Fibroblast of mammary gland (primary cell): ENCODE results near the gene TMEM184C.

Experiments
- DNase-seq: peaks from one replicate; pipeline ENCODE4 v3.0.0-alpha.2; 2010; ENCODE audit warnings: low read depth
- H3K4me3 ChIP-seq: 2 replicates; pipeline ENCODE4 v1.5.1; 2011; ENCODE audit warnings: low read depth, mild to moderate bottlenecking, low read length, moderate library complexity; ENCODE audit not compliant: control insufficient read depth
- CTCF ChIP-seq: conservative IDR thresholded peaks from 2 replicates; pipeline ENCODE4 v1.5.1; 2011; ENCODE audit warnings: low read depth, low read length, inconsistent platforms; ENCODE audit not compliant: control insufficient read depth, insufficient read depth

The TMEM184C gene

GRCh38 chr4:147597561-147597960, 19.6 kb upstream of the TMEM184C start:
- no peak for DNase-seq
- no peak for TF ChIP-seq CTCF
- no peak overlapping the region for H3K4me3 ChIP-seq

GRCh38 chr4:147599206-147599605, 18.0 kb upstream of the TMEM184C start:
- DNase-seq, result no peak
- TF ChIP-seq CTCF, result no peak
- H3K4me3 ChIP-seq, result no peak overlapping the region

GRCh38 chr4:147599769-147600168, 17.4 kb upstream of the TMEM184C start:
- no peak overlapping the region for H3K4me3 ChIP-seq
- no peak for TF ChIP-seq CTCF
- peak; percentile 32 for DNase-seq

GRCh38 chr4:147605499-147605898, 11.7 kb upstream of the TMEM184C start:
- no peak for DNase-seq
- H3K4me3 ChIP-seq, result no peak overlapping the region
- TF ChIP-seq CTCF, result no peak

- TF ChIP-seq CTCF, result no peak
- DNase-seq, result no peak
- H3K4me3 ChIP-seq, result no peak overlapping the region
Observed at GRCh38 chr4:147607471-147607870, 9.7 kb upstream of the TMEM184C start.

GRCh38 chr4:147610686-147611085, 6.5 kb upstream of the TMEM184C start:
- DNase-seq, result peak; percentile 69
- TF ChIP-seq CTCF, result no peak
- H3K4me3 ChIP-seq, result no peak overlapping the region

- TF ChIP-seq CTCF, result no peak
- H3K4me3 ChIP-seq, result peak overlapping the region; percentile 97
- DNase-seq, result no peak
Observed at GRCh38 chr4:147616849-147617172, 386 bp upstream of the TMEM184C start.
